T-cell (primary cell): ENCODE data around the gene MYOD1. TPM values are rescaled to one million over a fixed set of nuclear protein-coding genes. Genes with fewer than 3 reads are reported as not detected.

Experiments
- ATAC-seq, 4 experiments: fragments of 200-7000 bp in 3 of 4; fragments of 150-1000 bp in 1 of 4; cut with Tn5 transposase; replicated peaks in 1 of 4; 1 replicate in 3 of 4; 2 replicates in 1 of 4; pipeline ENCODE4 v1.10.0; 2021; ENCODE audit warnings: moderate library complexity in 3 of 4, mild to moderate bottlenecking in 2 of 4, moderate number of reproducible peaks in 1 of 4
- CTCF ChIA-PET, 2 donors: fragments of 300-600 bp; sonication (Branson Sonifier 250); formaldehyde crosslinking; loops; one replicate each; lab custom pipeline; 2022; ENCODE audit warnings: antibody characterized with exemption in 2 of 2; lab: Charles Lee
- POLR2A ChIA-PET, 2 donors: fragments of 300-600 bp; sonication (Branson Sonifier 250); formaldehyde crosslinking; loops; one replicate each; lab custom pipeline; 2022; ENCODE audit warnings: antibody characterized with exemption in 2 of 2; lab: Charles Lee
- DNase-seq, 35 experiments: peaks; one replicate each; pipeline versions ENCODE4 v3.0.0 to v3.0.0-alpha.2; 2013 to 2023
- H3K27ac ChIP-seq: one replicate; pipeline ENCODE4 v1.5.1; 2013; ENCODE audit warnings: low read length
- H3K27me3 ChIP-seq, 2 experiments: replicated peaks in 1 of 2; 1 replicate in 1 of 2; 2 replicates in 1 of 2; pipeline versions ENCODE4 v1.6.1 to v1.7.0; 2013; ENCODE audit warnings: low read length in 1 of 2, mixed read lengths in 1 of 2; ENCODE audit not compliant: control insufficient read depth in 2 of 2, insufficient read depth in 2 of 2; ENCODE audit errors: extremely low read depth in 1 of 2
- H3K36me3 ChIP-seq, 2 donors: 1 replicate in 1 of 2; 2 replicates in 1 of 2; pipeline versions ENCODE4 v1.6.1 to v1.7.0; 2013; ENCODE audit warnings: low read length in 1 of 2; ENCODE audit not compliant: control insufficient read depth in 2 of 2, insufficient read depth in 1 of 2; ENCODE audit errors: extremely low read depth in 1 of 2
- H3K4me1 ChIP-seq, 2 experiments: 1 replicate in 1 of 2; 2 replicates in 1 of 2; pipeline versions ENCODE4 v1.6.1 to v1.7.0; 2013; ENCODE audit warnings: low read length in 2 of 2, mixed read lengths in 1 of 2; ENCODE audit not compliant: insufficient read depth in 2 of 2, control insufficient read depth in 1 of 2; ENCODE audit errors: extremely low read depth in 1 of 2
- H3K4me3 ChIP-seq, 2 donors: 1 replicate in 1 of 2; 2 replicates in 1 of 2; pipeline versions ENCODE4 v1.5.1 to v1.7.0; 2013; ENCODE audit warnings: mild to moderate bottlenecking in 2 of 2, low read length in 1 of 2, moderate library complexity in 1 of 2; ENCODE audit not compliant: control insufficient read depth in 1 of 2; ENCODE audit errors: extremely low read depth in 1 of 2
- H3K9me3 ChIP-seq: 2 replicates; pipeline ENCODE4 v1.7.0; 2013
- H3K27ac Mint-ChIP-seq, 2 donors: one replicate each; pipeline ENCODE4 v1.8.0; 2020 to 2021; ENCODE audit warnings: mild to moderate bottlenecking in 2 of 2, mixed read lengths in 2 of 2
- H3K27me3 Mint-ChIP-seq, 2 donors: one replicate each; pipeline ENCODE4 v1.8.0; 2021 to 2022; ENCODE audit warnings: mixed read lengths in 2 of 2
- H3K36me3 Mint-ChIP-seq: one replicate; pipeline ENCODE4 v1.8.0; 2021; ENCODE audit warnings: mixed read lengths
- H3K4me1 Mint-ChIP-seq, 3 donors: one replicate each; pipeline ENCODE4 v1.8.0; 2020 to 2022; ENCODE audit warnings: mixed read lengths in 3 of 3, mild to moderate bottlenecking in 1 of 3
- H3K4me3 Mint-ChIP-seq, 3 donors: one replicate each; pipeline ENCODE4 v1.8.0; 2020 to 2022; ENCODE audit warnings: mild to moderate bottlenecking in 3 of 3, mixed read lengths in 3 of 3, moderate library complexity in 3 of 3
- H3K9me3 Mint-ChIP-seq, 3 donors: one replicate each; pipeline ENCODE4 v1.8.0; 2020 to 2022; ENCODE audit warnings: mixed read lengths in 3 of 3
- WGBS: methylation state at CpG from one replicate; pipeline ENCODE4 v1.1.5; 2013; ENCODE audit warnings: missing lambda C conversion rate; ENCODE audit not compliant: insufficient coverage; 5-methylcytosine and 5-hydroxymethylcytosine counted together
- total RNA-seq, 35 experiments: library from RNA in 6 of 35; stranded (reverse) in 6 of 35; fragments of 120-200 nt in 1 of 35; gene quantifications; one replicate each; pipeline versions ENCODE4 v1.2.1 to v1.2.4 and lab custom pipeline; 2013 to 2026

Gene MYOD1
- total RNA-seq, 5 donors from 2014 or later (not counting 1 experiment from before 2014, with no cell fraction given), result not detected

DNA sequence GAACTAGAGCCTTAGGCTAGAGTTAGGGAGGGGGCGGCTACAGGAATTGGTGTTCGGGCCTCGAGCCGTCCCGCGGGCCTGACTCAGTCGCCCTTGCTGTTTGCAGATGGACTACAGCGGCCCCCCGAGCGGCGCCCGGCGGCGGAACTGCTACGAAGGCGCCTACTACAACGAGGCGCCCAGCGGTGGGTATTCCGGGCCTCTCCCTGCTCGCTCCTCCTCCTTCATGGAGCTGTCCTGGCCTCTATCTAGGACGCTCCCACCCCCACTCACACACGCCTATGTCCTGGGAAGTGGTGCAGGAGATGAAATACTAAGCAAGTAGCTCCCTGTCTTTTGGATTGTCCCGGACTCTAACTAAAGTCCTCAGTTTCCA is 1.4 kb downstream of the MYOD1 start:
- no peaks in the 10 kb centered on the region for H3K9me3 ChIP-seq
- ChIA-PET CTCF (no interaction called here), POLR2A (no interaction called here)
- peaks cover 6 to 67% of the 10 kb centered on the region in 2 experiments for H3K27me3 ChIP-seq
- peaks cover 0 to 3% (median 1%) of the 10 kb centered on the region in 3 donors for H3K4me1 Mint-ChIP-seq
- no peak overlapping the region for H3K27ac ChIP-seq
- H3K27ac Mint-ChIP-seq, result no peak overlapping the region
- 10% methylated on average over 12 of the region's 24 CpGs for WGBS
- H3K4me3 ChIP-seq, result no peak overlapping the region
- H3K36me3 Mint-ChIP-seq, result no peaks in the 10 kb centered on the region
- no peaks in the 10 kb centered on the region for H3K9me3 Mint-ChIP-seq
- ATAC-seq (no peak), DNase-seq (no peak)
- peaks cover 36 to 45% of the 10 kb centered on the region in 2 donors for H3K27me3 Mint-ChIP-seq
- no peak overlapping the region for H3K4me3 Mint-ChIP-seq
- no peaks in the 10 kb centered on the region for H3K4me1 ChIP-seq
- no peaks in the 10 kb centered on the region for H3K36me3 ChIP-seq

DNA sequence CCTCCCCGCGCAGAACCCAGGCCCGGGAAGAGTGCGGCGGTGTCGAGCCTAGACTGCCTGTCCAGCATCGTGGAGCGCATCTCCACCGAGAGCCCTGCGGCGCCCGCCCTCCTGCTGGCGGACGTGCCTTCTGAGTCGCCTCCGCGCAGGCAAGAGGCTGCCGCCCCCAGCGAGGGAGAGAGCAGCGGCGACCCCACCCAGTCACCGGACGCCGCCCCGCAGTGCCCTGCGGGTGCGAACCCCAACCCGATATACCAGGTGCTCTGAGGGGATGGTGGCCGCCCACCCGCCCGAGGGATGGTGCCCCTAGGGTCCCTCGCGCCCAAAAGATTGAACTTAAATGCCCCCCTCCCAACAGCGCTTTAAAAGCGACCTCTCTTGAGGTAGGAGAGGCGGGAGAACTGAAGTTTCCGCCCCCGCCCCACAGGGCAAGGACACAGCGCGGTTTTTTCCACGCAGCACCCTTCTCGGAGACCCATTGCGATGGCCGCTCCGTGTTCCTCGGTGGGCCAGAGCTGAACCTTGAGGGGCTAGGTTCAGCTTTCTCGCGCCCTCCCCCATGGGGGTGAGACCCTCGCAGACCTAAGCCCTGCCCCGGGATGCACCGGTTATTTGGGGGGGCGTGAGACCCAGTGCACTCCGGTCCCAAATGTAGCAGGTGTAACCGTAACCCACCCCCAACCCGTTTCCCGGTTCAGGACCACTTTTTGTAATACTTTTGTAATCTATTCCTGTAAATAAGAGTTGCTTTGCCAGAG is 2.0 kb downstream of the MYOD1 start:
- Histone ChIP-seq H3K27me3 (peaks cover 4 to 67% of the 10 kb centered on the region in 2 experiments), H3K9me3 (no peaks in the 10 kb centered on the region), H3K36me3 (no peaks in the 10 kb centered on the region), H3K4me3 (no peak overlapping the region), H3K4me1 (no peaks in the 10 kb centered on the region), H3K27ac (no peak overlapping the region)
- Mint-ChIP-seq H3K4me1 (peaks cover 0 to 3% (median 1%) of the 10 kb centered on the region in 3 donors), H3K27ac (no peak overlapping the region), H3K27me3 (peaks cover 38 to 45% of the 10 kb centered on the region in 2 donors), H3K36me3 (no peaks in the 10 kb centered on the region), H3K9me3 (no peaks in the 10 kb centered on the region), H3K4me3 (no peak overlapping the region)
- no peak for ATAC-seq
- ChIA-PET CTCF (no interaction called here), POLR2A (no interaction called here)
- no peak for DNase-seq
- 18% methylated on average over 42 of the region's 56 CpGs for WGBS

DNA sequence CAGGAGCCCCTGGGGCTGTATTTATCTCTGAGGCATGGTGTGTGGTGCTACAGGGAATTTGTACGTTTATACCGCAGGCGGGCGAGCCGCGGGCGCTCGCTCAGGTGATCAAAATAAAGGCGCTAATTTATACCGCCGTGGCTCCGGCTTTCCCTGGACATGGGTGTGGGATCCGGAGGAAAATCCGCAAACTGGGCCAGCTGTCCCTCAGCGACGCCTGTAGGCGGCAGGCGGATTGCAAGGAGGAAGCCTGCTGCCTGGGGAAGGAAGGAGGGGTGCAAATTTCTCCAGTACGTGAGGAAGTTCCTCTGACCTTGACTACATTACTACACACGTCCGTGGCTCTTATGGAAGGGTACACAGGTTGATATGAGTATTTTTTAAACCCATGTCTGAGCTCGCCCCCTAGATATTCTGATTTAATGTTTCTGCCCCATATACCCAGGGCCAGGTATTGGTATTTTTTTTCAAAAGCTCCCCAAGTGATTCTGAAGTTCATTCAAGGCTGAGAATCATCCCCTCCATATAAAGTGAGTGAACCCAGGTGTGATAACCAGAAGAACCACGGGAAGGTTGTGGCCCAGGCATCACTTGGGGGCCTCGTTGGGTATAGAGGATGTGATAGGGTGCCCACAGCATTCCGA is 2.8 kb downstream of the MYOD1 start:
- Mint-ChIP-seq H3K9me3 (no peaks in the 10 kb centered on the region), H3K4me3 (no peak overlapping the region), H3K27ac (no peak overlapping the region), H3K36me3 (no peaks in the 10 kb centered on the region), H3K27me3 (peaks cover 40 to 45% of the 10 kb centered on the region in 2 donors), H3K4me1 (peaks cover 0 to 3% (median 1%) of the 10 kb centered on the region in 3 donors)
- WGBS, result 22% methylated on average over 14 of the region's 25 CpGs
- CTCF ChIA-PET, result no interaction called here
- no peaks in the 10 kb centered on the region for H3K4me1 ChIP-seq
- no peak for ATAC-seq
- no peaks in the 10 kb centered on the region for H3K9me3 ChIP-seq
- H3K4me3 ChIP-seq, result no peak overlapping the region
- no peak for DNase-seq
- POLR2A ChIA-PET, result no interaction called here
- peaks cover 2 to 67% of the 10 kb centered on the region in 2 experiments for H3K27me3 ChIP-seq
- H3K27ac ChIP-seq, result no peak overlapping the region
- H3K36me3 ChIP-seq, result no peaks in the 10 kb centered on the region

DNA sequence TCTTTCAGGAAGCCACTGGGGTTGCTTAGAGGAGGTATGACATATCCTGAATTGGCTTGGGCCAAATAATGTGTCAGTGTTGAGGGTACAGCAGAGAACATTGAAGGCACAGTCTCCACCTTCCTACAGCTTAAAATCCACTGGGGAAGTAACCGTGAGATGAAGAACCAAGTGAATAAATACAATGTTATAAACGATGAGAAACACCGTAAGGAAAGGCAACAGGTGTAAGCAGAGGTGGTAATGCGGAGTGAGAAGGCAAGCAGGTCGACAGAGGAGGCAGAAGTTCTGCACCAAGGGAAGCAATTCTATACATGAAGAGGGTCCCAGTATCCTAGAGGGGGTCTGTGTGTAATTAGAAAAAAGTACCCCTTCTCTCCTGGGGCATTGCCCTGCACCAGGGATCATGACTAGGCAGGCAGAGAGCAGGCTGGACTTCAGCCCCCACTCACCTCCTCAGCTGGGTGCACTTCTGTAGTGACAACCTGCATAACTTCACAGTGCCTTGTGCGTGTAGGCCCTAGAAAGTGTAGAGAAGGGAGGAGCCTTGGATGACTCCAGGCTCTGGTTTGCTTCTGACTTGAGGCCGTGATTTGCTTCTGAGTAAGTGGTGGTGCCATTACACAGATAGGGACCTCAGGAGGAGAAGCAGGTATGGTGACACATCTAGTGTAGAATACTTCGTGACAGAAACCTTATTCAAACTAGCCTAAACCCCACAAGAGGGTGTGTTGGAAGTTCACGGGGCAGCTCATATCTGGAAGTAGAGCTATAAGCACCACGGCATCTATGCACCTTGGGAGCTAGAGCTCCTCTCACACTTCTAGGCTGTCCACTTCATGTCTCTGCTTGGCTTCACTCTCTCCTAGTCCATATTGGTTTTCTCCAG is 4.9 kb downstream of the MYOD1 start:
- ChIA-PET CTCF (no interaction called here), POLR2A (no interaction called here)
- Histone ChIP-seq H3K4me1 (no peaks in the 10 kb centered on the region), H3K9me3 (no peaks in the 10 kb centered on the region), H3K27me3 (peaks cover 2 to 52% of the 10 kb centered on the region in 2 experiments), H3K36me3 (no peaks in the 10 kb centered on the region), H3K27ac (no peak overlapping the region), H3K4me3 (no peak overlapping the region)
- no peak overlapping the region for H3K4me3 Mint-ChIP-seq
- H3K27me3 Mint-ChIP-seq, result peaks cover 47 to 50% of the 10 kb centered on the region in 2 donors
- H3K36me3 Mint-ChIP-seq, result no peaks in the 10 kb centered on the region
- no peaks in the 10 kb centered on the region for H3K9me3 Mint-ChIP-seq
- no CpG with 5 or more reads among the region's 10 CpGs for WGBS
- DNase-seq (no peak), ATAC-seq (no peak)
- no peak overlapping the region for H3K27ac Mint-ChIP-seq
- H3K4me1 Mint-ChIP-seq, result peaks cover 0 to 3% (median 0%) of the 10 kb centered on the region in 3 donors

DNA sequence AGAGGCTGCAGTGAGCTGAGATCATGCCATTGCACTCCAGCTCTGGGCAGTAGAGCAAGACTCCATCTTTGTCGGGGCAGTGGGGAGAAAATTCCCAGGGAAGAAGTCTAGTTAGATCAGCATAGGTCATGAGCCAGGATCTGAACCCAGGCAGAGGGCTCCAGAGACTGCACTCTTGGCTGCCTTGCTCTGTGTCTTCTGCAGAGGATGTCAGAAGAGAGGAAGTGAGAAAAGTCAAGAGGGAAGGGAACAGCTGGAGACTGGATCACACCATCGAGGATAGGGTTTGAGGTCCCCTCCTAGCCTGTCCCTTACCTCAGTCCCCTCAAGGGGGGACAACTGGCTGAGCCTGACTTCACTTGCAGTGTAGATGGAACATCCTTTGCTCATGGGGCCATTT is 5.8 kb downstream of the MYOD1 start:
- Mint-ChIP-seq H3K4me3 (no peak overlapping the region), H3K27ac (no peak overlapping the region), H3K27me3 (peaks cover 52 to 55% of the 10 kb centered on the region in 2 donors), H3K4me1 (peaks cover 0 to 3% (median 0%) of the 10 kb centered on the region in 3 donors), H3K36me3 (no peaks in the 10 kb centered on the region), H3K9me3 (no peaks in the 10 kb centered on the region)
- H3K9me3 ChIP-seq, result no peaks in the 10 kb centered on the region
- H3K27me3 ChIP-seq, result peaks cover 5 to 49% of the 10 kb centered on the region in 2 experiments
- ATAC-seq (no peak), DNase-seq (no peak)
- H3K27ac ChIP-seq, result no peak overlapping the region
- CTCF ChIA-PET, result no interaction called here
- H3K36me3 ChIP-seq, result no peaks in the 10 kb centered on the region
- POLR2A ChIA-PET, result no interaction called here
- H3K4me1 ChIP-seq, result no peaks in the 10 kb centered on the region
- H3K4me3 ChIP-seq, result no peak overlapping the region
- 100% methylated on average over 1 of the region's 2 CpGs for WGBS

DNA sequence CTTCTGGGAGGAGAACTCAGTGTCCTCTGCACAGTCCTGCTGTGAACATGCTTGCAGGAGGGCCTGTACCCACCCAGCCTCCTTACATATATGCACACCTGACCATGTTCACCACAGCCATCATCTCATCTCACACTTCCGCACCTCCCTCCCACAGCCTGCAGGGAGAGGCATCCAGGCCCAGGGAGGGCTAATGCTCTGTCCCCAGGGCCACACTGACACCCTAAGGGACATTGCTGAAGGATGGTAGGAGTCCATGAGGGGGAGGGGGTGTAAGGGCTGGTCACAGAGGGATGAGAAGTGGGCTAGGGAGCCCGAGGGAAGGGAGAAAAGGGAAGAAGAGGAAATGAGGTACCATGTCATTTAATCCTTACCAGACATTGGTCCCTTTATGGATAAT is 10.8 kb downstream of the MYOD1 start:
- peaks cover 5 to 38% of the 10 kb centered on the region in 2 experiments for H3K27me3 ChIP-seq
- no peaks in the 10 kb centered on the region for H3K36me3 Mint-ChIP-seq
- no peak overlapping the region for H3K27ac Mint-ChIP-seq
- no peak overlapping the region for H3K27ac ChIP-seq
- peaks cover 51 to 61% of the 10 kb centered on the region in 2 donors for H3K27me3 Mint-ChIP-seq
- ChIA-PET POLR2A (interaction anchor here in 1 of 2 donors (0.9 kb wide), 1 partner anchor 29 kb away, joined by 3 read pairs; no protein-coding TSS in a partner anchor), CTCF (interaction anchor here in 1 of 2 donors (1.9 kb wide), 1 partner anchor 250 kb away, joined by 33 read pairs; no protein-coding TSS in a partner anchor)
- H3K4me1 ChIP-seq, result no peaks in the 10 kb centered on the region
- H3K9me3 ChIP-seq, result no peaks in the 10 kb centered on the region
- H3K4me1 Mint-ChIP-seq, result peaks cover 0 to 7% (median 5%) of the 10 kb centered on the region in 3 donors
- WGBS, result no CpG with 5 or more reads among the region's 2 CpGs
- no peaks in the 10 kb centered on the region for H3K36me3 ChIP-seq
- no peak overlapping the region for H3K4me3 Mint-ChIP-seq
- no peaks in the 10 kb centered on the region for H3K9me3 Mint-ChIP-seq
- no peak for DNase-seq
- ATAC-seq, result no peak
- no peak overlapping the region for H3K4me3 ChIP-seq
